ENCODE results near the gene POU2AF3.

Gene POU2AF3

GRCh38 chr11:111269146-111269868 lies 29.0 kb upstream of the POU2AF3 start:
- TF ChIP-seq FOXM1 (IDR thresholded peaks at IDR 0.05; ENCODE audit: borderline replicate concordance, low read depth) (no peak), TCF12 (IDR thresholded peaks at IDR 0.05; ENCODE audit: low read depth) (no peak), USF1 (IDR thresholded peaks at IDR 0.05) (no peak), NFIC (IDR thresholded peaks at IDR 0.05) (no peak), EP300 (IDR thresholded peaks at IDR 0.05; ENCODE audit: borderline replicate concordance) (no peak), CEBPB (IDR thresholded peaks at IDR 0.05) (no peak), TAF1 (IDR thresholded peaks at IDR 0.05; ENCODE audit: low read depth) (no peak), RAD21 (IDR thresholded peaks at IDR 0.05; ENCODE audit: low read depth) (no peak), CREB1 (IDR thresholded peaks at IDR 0.05; ENCODE audit: low read depth) (no peak), EGR1 (IDR thresholded peaks at IDR 0.05) (no peak), REST (IDR thresholded peaks at IDR 0.05; ENCODE audit: low read depth) (no peak), MAX (IDR thresholded peaks at IDR 0.05) (no peak), YY1 (IDR thresholded peaks at IDR 0.05; ENCODE audit: low read depth) (no peak), ZBTB7A (IDR thresholded peaks at IDR 0.05; ENCODE audit: low read depth) (no peak), TEAD4 (IDR thresholded peaks at IDR 0.05) (no peak)

- TF ChIP-seq USF1 (IDR thresholded peaks at IDR 0.05): no peak
- TF ChIP-seq TAF1 (IDR thresholded peaks at IDR 0.05; ENCODE audit: low read depth): no peak
- no peak for TF ChIP-seq NFIC (IDR thresholded peaks at IDR 0.05)
- TF ChIP-seq CREB1 (IDR thresholded peaks at IDR 0.05; ENCODE audit: low read depth): no peak
- no peak for TF ChIP-seq TEAD4 (IDR thresholded peaks at IDR 0.05)
These were observed 25.9 kb upstream of the POU2AF3 start for GRCh38 chr11:111272420-111272819.

GRCh38 chr11:111282562-111283075 lies 15.7 kb upstream of the POU2AF3 start:
- TF ChIP-seq YY1 (IDR thresholded peaks at IDR 0.05; ENCODE audit: low read depth) (no peak), CREB1 (IDR thresholded peaks at IDR 0.05; ENCODE audit: low read depth) (no peak), EP300 (IDR thresholded peaks at IDR 0.05; ENCODE audit: borderline replicate concordance) (no peak), USF1 (IDR thresholded peaks at IDR 0.05) (no peak), TEAD4 (IDR thresholded peaks at IDR 0.05) (no peak), RAD21 (IDR thresholded peaks at IDR 0.05; ENCODE audit: low read depth) (no peak), MAX (IDR thresholded peaks at IDR 0.05) (no peak), CEBPB (IDR thresholded peaks at IDR 0.05) (no peak), EGR1 (IDR thresholded peaks at IDR 0.05) (no peak), NFIC (IDR thresholded peaks at IDR 0.05) (no peak), ZBTB7A (IDR thresholded peaks at IDR 0.05; ENCODE audit: low read depth) (no peak), TCF12 (IDR thresholded peaks at IDR 0.05; ENCODE audit: low read depth) (no peak), TAF1 (IDR thresholded peaks at IDR 0.05; ENCODE audit: low read depth) (no peak), FOXM1 (IDR thresholded peaks at IDR 0.05; ENCODE audit: borderline replicate concordance, low read depth) (no peak)

- no peak for TF ChIP-seq FOXM1 (IDR thresholded peaks at IDR 0.05; ENCODE audit: borderline replicate concordance, low read depth)
- no peak for TF ChIP-seq REST (IDR thresholded peaks at IDR 0.05; ENCODE audit: low read depth)
- no peak for TF ChIP-seq ZBTB7A (IDR thresholded peaks at IDR 0.05; ENCODE audit: low read depth)
- no peak for TF ChIP-seq TEAD4 (IDR thresholded peaks at IDR 0.05)
- TF ChIP-seq TAF1 (IDR thresholded peaks at IDR 0.05; ENCODE audit: low read depth): no peak
- TF ChIP-seq MAX (IDR thresholded peaks at IDR 0.05): no peak
- TF ChIP-seq CREB1 (IDR thresholded peaks at IDR 0.05; ENCODE audit: low read depth): no peak
- TF ChIP-seq CEBPB (IDR thresholded peaks at IDR 0.05): no peak
- no peak for TF ChIP-seq RAD21 (IDR thresholded peaks at IDR 0.05; ENCODE audit: low read depth)
- no peak for TF ChIP-seq EGR1 (IDR thresholded peaks at IDR 0.05)
- no peak for TF ChIP-seq TCF12 (IDR thresholded peaks at IDR 0.05; ENCODE audit: low read depth)
- no peak for TF ChIP-seq NFIC (IDR thresholded peaks at IDR 0.05)
- no peak for TF ChIP-seq EP300 (IDR thresholded peaks at IDR 0.05; ENCODE audit: borderline replicate concordance)
- TF ChIP-seq YY1 (IDR thresholded peaks at IDR 0.05; ENCODE audit: low read depth): no peak
- no peak for TF ChIP-seq USF1 (IDR thresholded peaks at IDR 0.05)
These were observed 14.3 kb upstream of the POU2AF3 start for GRCh38 chr11:111283945-111284481.

Measured in Ishikawa (cell line).